Measurements from ENCODE around the gene F12.

Gene F12

GRCh38 chr5:177447066-177447610 is 37.8 kb upstream of the F12 start (continued):
- TF ChIP-seq PATZ1 (tag by site-specific recombination; IDR thresholded peaks at IDR 0.05) = peak; percentile 87
- TF ChIP-seq GLI2 (tag by site-specific recombination; IDR thresholded peaks at IDR 0.05; ENCODE audit: borderline replicate concordance, low read depth) = no peak
- peak; percentile 55 for TF ChIP-seq ZBTB10 (tag by site-specific recombination; IDR thresholded peaks at IDR 0.05)
- TF ChIP-seq ZNF768 (tag by site-specific recombination; IDR thresholded peaks at IDR 0.05) = no peak
- TF ChIP-seq GLIS1 (tag by site-specific recombination; IDR thresholded peaks at IDR 0.05) = peak; percentile 23; the same call in 1 of the 2 replicates
- no peak for TF ChIP-seq ZNF510 (tag by site-specific recombination; IDR thresholded peaks at IDR 0.05; ENCODE audit: insufficient replicate concordance)
- TF ChIP-seq ZNF549 (tag by site-specific recombination; IDR thresholded peaks at IDR 0.05) = no peak
- peak; percentile 57; the same call in 1 of the 2 replicates for TF ChIP-seq GLIS2 (tag by site-specific recombination; IDR thresholded peaks at IDR 0.05)
- TF ChIP-seq ZNF747 (tag by site-specific recombination; IDR thresholded peaks at IDR 0.05) = no peak
- no peak for TF ChIP-seq SETDB1 (IDR thresholded peaks at IDR 0.05; ENCODE audit: insufficient read length, low read length)
- no peak for TF ChIP-seq BCL11B (tag by site-specific recombination; IDR thresholded peaks at IDR 0.05; ENCODE audit: low read depth)
- peak; percentile 46; the same call in 1 of the 2 replicates for TF ChIP-seq KLF9 (tag by site-specific recombination; IDR thresholded peaks at IDR 0.05; ENCODE audit: low read depth)
- TF ChIP-seq ZNF530 (tag by site-specific recombination; IDR thresholded peaks at IDR 0.05; ENCODE audit: low read depth) = no peak
- TF ChIP-seq ZBTB1 (tag by site-specific recombination; IDR thresholded peaks at IDR 0.05) = no peak
- TF ChIP-seq ZNF398 (tag by site-specific recombination; IDR thresholded peaks at IDR 0.05) = peak; percentile 93
- TF ChIP-seq ZNF596 (tag by site-specific recombination; IDR thresholded peaks at IDR 0.05) = 0 out of 2 replicates have a peak, but pooled peaks have one; percentile 3
- peak; percentile 97 for TF ChIP-seq ZFHX2 (tag by site-specific recombination; conservative IDR thresholded peaks at IDR 0.05)
- 0 out of 2 replicates have a peak, but pooled peaks have one; percentile 14 for TF ChIP-seq KLF1 (tag by site-specific recombination; IDR thresholded peaks at IDR 0.05)

GRCh38 chr5:177446200-177447065 is 37.1 kb upstream of the F12 start, which contains the start of gene PRR7:
Gene PRR7, plus strand, starts transcription at chr5:177446814. Its CDS starts 8,254 bp downstream, at chr5:177455068.
- Histone ChIP-seq H3K4me1 (ENCODE audit: control insufficient read depth, insufficient read depth, low read length) (no peaks in the 10 kb centered on the region), H3K36me3 (ENCODE audit: control insufficient read depth in 2 of 2, insufficient read depth in 1 of 2, low read length in 2 of 2) (peaks cover 0 to 13% of the 10 kb centered on the region in 2 experiments; a peak in 1 of 3 replicates), H3K9me3 (ENCODE audit: control insufficient read depth, insufficient read depth, low read depth, low read length) (no peaks in the 10 kb centered on the region), H3K4me3 (ENCODE audit: low read depth, low read length) (peak within 1 kb of the TSS; percentile 54), H3K27ac (ENCODE audit: extremely low read depth, low read depth, low read length) (peak within 1 kb of the TSS; percentile 60; the same call in 1 of the 2 replicates)
- POLR2A ChIA-PET = interaction anchor here (0.6 to 3.3 kb wide), 17 partner anchors 8 to 310 kb away, joined by 3 to 19 read pairs (median 4); partner anchors contain the start of gene GRK6
- CTCF ChIA-PET = interaction anchor here (0.7 to 4.1 kb wide), 12 partner anchors 9 to 333 kb away, joined by 3 to 40 read pairs (median 6); no protein-coding TSS in a partner anchor
- TF ChIP-seq ZNF837 (tag by site-specific recombination; IDR thresholded peaks at IDR 0.05) = 0 out of 2 replicates have a peak, but pooled peaks have one; percentile 81
- TF ChIP-seq KLF1 (tag by site-specific recombination; IDR thresholded peaks at IDR 0.05) = peak; percentile 39; the same call in 1 of the 2 replicates
- no peak for TF ChIP-seq ZNF623 (tag by site-specific recombination; IDR thresholded peaks at IDR 0.05)
- TF ChIP-seq REST (tag by site-specific recombination; IDR thresholded peaks at IDR 0.05) = peak; percentile 28; the same call in 1 of the 2 replicates
- TF ChIP-seq ZNF707 (tag by site-specific recombination; IDR thresholded peaks at IDR 0.05) = no peak
- no peak for TF ChIP-seq ZNF140 (tag by site-specific recombination; IDR thresholded peaks at IDR 0.05)

Data from HEK293 (cell line).